HepG2 (cell line): Measurements from ENCODE around the gene CYP11A1. TPM values are rescaled to one million over a fixed set of nuclear protein-coding genes. Genes with fewer than 3 reads are reported as not detected.
A peak's percentile ranks its signal among the peaks of the same experiment; 100 is the strongest.

Source experiments
- ARID4A ChIP-seq: sonication (generic); formaldehyde crosslinking; IDR thresholded peaks from 2 replicates; pipeline ENCODE4 v1.5.0; 2020; ENCODE audit warnings: mild to moderate bottlenecking, missing genetic modification reagents, borderline replicate concordance
- FOXK2 ChIP-seq: fragments of 450-650 bp; IDR thresholded peaks from 2 replicates; pipeline ENCODE4 v1.6.1; 2016
- HINFP ChIP-seq: sonication (generic); formaldehyde crosslinking; IDR thresholded peaks from 2 replicates; pipeline ENCODE4 v1.4.0; 2020; ENCODE audit warnings: low read depth, mild to moderate bottlenecking, missing genetic modification reagents
- HMG20B ChIP-seq: conservative IDR thresholded peaks from 2 replicates; pipeline ENCODE4 v1.6.1; 2016; ENCODE audit warnings: missing genetic modification reagents, missing compliant biosample characterization
- HOXA3 ChIP-seq: sonication (generic); formaldehyde crosslinking; IDR thresholded peaks from 2 replicates; pipeline ENCODE4 v1.5.0; 2020; ENCODE audit warnings: missing genetic modification reagents
- HOXD1 ChIP-seq: sonication (generic); formaldehyde crosslinking; IDR thresholded peaks from 2 replicates; pipeline ENCODE4 v1.5.0; 2020; ENCODE audit warnings: missing genetic modification reagents
- IKZF1 ChIP-seq: fragments of 450-650 bp; IDR thresholded peaks from 2 replicates; pipeline ENCODE4 v1.7.1; 2016
- IRX3 ChIP-seq: sonication (generic); formaldehyde crosslinking; IDR thresholded peaks from 2 replicates; pipeline ENCODE4 v1.8.1; 2023; ENCODE audit warnings: mild to moderate bottlenecking, low read depth, missing genetic modification reagents, borderline replicate concordance
- ISL2 ChIP-seq: sonication (generic); formaldehyde crosslinking; IDR thresholded peaks from 2 replicates; pipeline ENCODE4 v1.5.0; 2020; ENCODE audit warnings: missing genetic modification reagents
- NFYB ChIP-seq: sonication (generic); formaldehyde crosslinking; IDR thresholded peaks from 2 replicates; pipeline ENCODE4 v1.4.0; 2020; ENCODE audit warnings: missing genetic modification reagents
- PAX8 ChIP-seq: sonication (generic); formaldehyde crosslinking; IDR thresholded peaks from 2 replicates; pipeline ENCODE4 v1.8.0; 2022; ENCODE audit warnings: mild to moderate bottlenecking, missing genetic modification reagents, borderline replicate concordance
- PCBP2 ChIP-seq: fragments of 200-400 bp; formaldehyde crosslinking; optimal IDR thresholded peaks from 2 replicates; pipeline ENCODE3; 2018; ENCODE audit warnings: low read length, low read depth; ENCODE audit not compliant: poor library complexity, severe bottlenecking
- SALL1 ChIP-seq: sonication (generic); formaldehyde crosslinking; IDR thresholded peaks from 2 replicates; pipeline ENCODE4 v1.8.0; 2022; ENCODE audit warnings: mild to moderate bottlenecking, missing genetic modification reagents
- ZBTB37 ChIP-seq: sonication (generic); formaldehyde crosslinking; IDR thresholded peaks from 2 replicates; pipeline ENCODE4 v1.4.0; 2020; ENCODE audit warnings: mild to moderate bottlenecking, missing genetic modification reagents
- ZFP91 ChIP-seq: sonication (generic); formaldehyde crosslinking; IDR thresholded peaks from 2 replicates; pipeline ENCODE4 v1.9.0; 2022; ENCODE audit warnings: missing genetic modification reagents, mild to moderate bottlenecking, borderline replicate concordance
- ZGPAT ChIP-seq: IDR thresholded peaks from 2 replicates; pipeline ENCODE4 v1.6.1; 2016; ENCODE audit warnings: mild to moderate bottlenecking
- ZNF367 ChIP-seq: sonication (generic); formaldehyde crosslinking; IDR thresholded peaks from 2 replicates; pipeline ENCODE4 v1.4.0; 2020; ENCODE audit warnings: missing genetic modification reagents, borderline replicate concordance
- ZNF747 ChIP-seq: sonication (generic); formaldehyde crosslinking; IDR thresholded peaks from 2 replicates; pipeline ENCODE4 v1.8.1; 2023; ENCODE audit warnings: missing genetic modification reagents, mild to moderate bottlenecking, borderline replicate concordance
- polyA plus RNA-seq, 8 experiments: library from polyadenylated mRNA; depleted of rRNA in 3 of 8; stranded (reverse) in 7 of 8; unstranded in 1 of 8; fragments of >200 nt; fragmentation: Illumina TruSeq in 4 of 8; extraction: Trizol in 4 of 8; gene quantifications; 2 replicates each; pipeline versions ENCODE4 v1.2.1 to v1.2.3, GENCODE V29; 2011 to 2016; ENCODE audit warnings: low read depth in 4 of 8, missing spikeins in 1 of 8, mixed read lengths in 1 of 8; ENCODE audit not compliant: insufficient read depth in 1 of 8
- total RNA-seq, 5 experiments: library from RNA; depleted of rRNA; stranded (reverse); fragments of >200 nt; fragmentation: Illumina TruSeq; extraction: Trizol; gene quantifications; 2 replicates each; pipeline ENCODE4 v1.2.3, GENCODE V29; 2016; ENCODE audit warnings: low read depth in 1 of 5

Gene CYP11A1
- total and polyA plus RNA-seq, 2 of the 13 experiments (the other 11 are each of a cell fraction or from before 2014, with no cell fraction given) = 0.66 to 0.92 TPM

GRCh38 chr15:74382004-74382816, 14.8 kb upstream of the CYP11A1 start (continued):
- no peak; the same call in 1 of the 2 replicates for TF ChIP-seq ARID4A (CRISPR knock-in tag)
- 0 out of 2 replicates have a peak, but pooled peaks have one; percentile 24 for TF ChIP-seq ISL2
- TF ChIP-seq ZNF747 (CRISPR knock-in tag) = no peak
- no peak; the same call in 1 of the 2 replicates for TF ChIP-seq HMG20B (CRISPR knock-in tag)
- TF ChIP-seq ZFP91 = peak; percentile 54; the same call in 1 of the 2 replicates
- no peak for TF ChIP-seq HINFP
- no peak for TF ChIP-seq FOXK2
- TF ChIP-seq PAX8 (CRISPR knock-in tag) = no peak
- TF ChIP-seq IKZF1 = no peak
- TF ChIP-seq HOXD1 (CRISPR knock-in tag) = no peak
- no peak for TF ChIP-seq IRX3 (CRISPR knock-in tag)
- TF ChIP-seq ZGPAT (CRISPR knock-in tag) = peak; percentile 50; the same call in 1 of the 2 replicates
- no peak for TF ChIP-seq ZNF367 (CRISPR knock-in tag)
- peak; percentile 70 for TF ChIP-seq NFYB (CRISPR knock-in tag)
- TF ChIP-seq SALL1 (CRISPR knock-in tag) = peak; percentile 33; the same call in 1 of the 2 replicates
- TF ChIP-seq HOXA3 (CRISPR knock-in tag) = no peak
- TF ChIP-seq PCBP2 = no peak
- TF ChIP-seq ZBTB37 (CRISPR knock-in tag) = no peak
